DMS114 treated with DMSO at 0.1 percent for 48 hours (cell line): Measurements from ENCODE around the gene CASP7.

ENCODE experiments used
- DNase-seq: peaks from one replicate; lab custom pipeline; 2025; ENCODE audit not compliant: unreplicated experiment; lab: John Stamatoyannopoulos, UW

Gene CASP7

GRCh38 chr10:113665806-113666354 is 13.8 kb upstream of the CASP7 start:
- DNase-seq: no peak

GRCh38 chr10:113666682-113667252 is 12.9 kb upstream of the CASP7 start:
- no peak for DNase-seq

- DNase-seq: no peak
Measured at GRCh38 chr10:113680190-113681111, 739 bp downstream of the CASP7 start.

DNA sequence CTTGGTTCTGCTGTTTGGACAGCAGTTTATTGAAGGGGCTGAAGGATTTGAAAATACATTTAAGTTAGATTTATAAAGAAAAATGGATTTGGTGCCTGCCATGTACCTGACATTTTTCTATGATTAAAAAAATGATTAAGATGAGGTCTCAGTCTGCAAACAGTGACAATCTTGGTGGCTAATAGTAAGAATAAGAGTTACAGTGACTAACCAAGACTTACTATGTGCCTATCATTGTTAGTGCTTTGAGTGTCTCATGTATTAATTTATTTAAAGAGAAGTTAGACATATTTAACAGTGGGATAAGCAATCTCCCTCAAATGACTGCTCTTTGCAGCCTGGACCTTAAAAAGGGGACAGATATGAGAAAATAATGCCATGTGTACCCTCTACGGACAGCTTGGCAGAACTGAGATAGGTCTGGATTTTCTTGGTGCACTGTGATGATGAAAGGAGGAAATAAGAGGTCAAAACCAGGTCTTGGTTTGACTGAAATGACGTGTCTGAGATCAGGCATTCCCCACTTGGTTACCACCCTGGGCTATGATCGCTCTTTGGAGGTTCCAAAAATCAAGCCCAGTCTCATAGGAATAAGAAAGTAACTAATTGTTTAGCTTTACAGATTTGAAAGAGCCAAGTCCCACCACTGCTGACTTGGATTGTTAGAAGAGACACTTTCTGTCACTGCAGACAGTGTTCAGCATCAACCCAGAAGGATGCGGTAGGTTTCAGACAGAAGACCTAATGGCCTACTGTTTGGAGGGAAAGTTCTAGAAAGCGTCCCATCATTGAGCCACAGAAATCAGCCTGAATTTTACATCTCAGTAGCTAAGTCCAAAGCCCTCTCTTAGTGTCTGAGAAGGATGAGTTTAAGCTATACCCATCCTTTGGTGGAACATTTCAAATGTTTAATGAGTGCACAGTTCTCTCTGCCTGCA is 2.1 kb downstream of the CASP7 start:
- no peak for DNase-seq

DNA sequence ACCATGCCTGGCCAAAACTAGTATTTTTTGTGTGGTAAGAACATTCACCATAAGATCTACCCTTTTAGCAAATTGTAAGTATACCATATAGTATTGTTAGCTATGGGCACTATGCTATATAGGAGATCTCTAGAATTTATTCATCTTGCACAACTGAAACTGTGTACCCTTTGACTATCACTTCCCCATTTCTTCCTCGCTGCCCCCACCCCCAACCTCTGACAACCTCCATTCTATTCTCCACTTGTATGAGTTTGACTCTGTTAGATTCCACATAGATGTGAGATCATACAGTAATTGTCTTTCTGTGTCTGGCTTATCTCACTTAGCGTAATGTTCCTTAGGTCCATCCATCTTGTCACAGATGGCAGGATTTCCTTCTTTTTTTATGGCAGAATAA is 3.6 kb downstream of the CASP7 start:
- no peak for DNase-seq

DNA sequence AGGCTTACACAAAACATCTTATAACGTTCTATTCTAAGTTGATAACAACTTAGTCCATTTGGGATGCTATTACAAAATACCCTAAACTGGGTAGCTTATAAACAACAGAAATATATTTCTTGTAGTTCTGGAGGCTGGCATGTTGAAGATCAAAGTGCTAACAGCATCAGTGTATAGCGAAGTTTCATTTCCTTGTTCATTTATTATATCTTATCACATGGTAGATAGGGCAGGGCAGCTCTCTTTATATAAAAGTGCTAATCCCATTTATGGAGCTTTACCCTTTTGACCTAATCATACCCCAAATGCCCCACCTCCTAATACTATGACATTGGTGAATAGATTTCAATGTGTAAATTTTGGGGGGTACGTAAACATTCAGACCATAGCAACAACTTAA is 6.3 kb downstream of the CASP7 start:
- no peak for DNase-seq

DNA sequence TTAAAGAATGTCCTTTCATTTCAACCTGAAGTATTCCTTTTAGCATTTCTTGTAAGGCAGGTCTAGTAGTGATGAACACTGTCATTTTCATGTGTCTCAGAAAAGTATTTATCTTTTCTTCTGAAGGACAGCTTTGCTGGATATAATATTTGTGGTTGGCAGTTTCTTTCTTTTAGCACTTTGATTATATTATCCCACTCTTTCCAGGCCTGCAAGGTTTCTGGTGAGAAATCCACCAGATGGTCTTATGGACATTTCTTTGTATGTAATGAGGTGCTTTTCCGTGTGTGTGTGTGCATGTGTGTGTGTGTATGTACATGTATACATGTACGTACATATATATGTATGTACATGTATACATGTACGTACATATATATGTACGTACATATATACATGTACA is 7.3 kb downstream of the CASP7 start:
- no peak for DNase-seq

DNA sequence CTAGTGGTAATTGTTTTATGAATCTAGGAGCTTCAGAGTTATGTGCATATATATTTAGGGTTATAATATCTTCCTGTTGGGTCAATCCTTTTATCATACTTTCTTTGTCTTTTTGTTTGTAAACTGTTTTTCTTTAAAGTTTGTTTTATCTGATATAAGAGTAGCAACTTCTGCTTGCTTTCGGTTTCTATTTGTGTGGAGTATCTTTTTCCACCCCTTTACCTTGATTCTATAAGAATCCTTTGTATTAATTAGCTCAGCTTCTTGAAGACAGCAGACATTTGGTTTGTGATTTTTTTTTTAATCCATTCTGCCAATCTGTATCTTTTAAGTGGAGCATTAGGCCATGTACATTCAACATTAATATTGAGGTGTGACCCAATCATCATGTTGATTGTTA is 9.3 kb downstream of the CASP7 start:
- no peak for DNase-seq

GRCh38 chr10:113689574-113689973 is 9.9 kb downstream of the CASP7 start:
- DNase-seq: no peak

- no peak for DNase-seq
Measured at GRCh38 chr10:113690749-113691148, 11.0 kb downstream of the CASP7 start.

GRCh38 chr10:113691381-113691780 is 11.7 kb downstream of the CASP7 start:
- DNase-seq: no peak

DNA sequence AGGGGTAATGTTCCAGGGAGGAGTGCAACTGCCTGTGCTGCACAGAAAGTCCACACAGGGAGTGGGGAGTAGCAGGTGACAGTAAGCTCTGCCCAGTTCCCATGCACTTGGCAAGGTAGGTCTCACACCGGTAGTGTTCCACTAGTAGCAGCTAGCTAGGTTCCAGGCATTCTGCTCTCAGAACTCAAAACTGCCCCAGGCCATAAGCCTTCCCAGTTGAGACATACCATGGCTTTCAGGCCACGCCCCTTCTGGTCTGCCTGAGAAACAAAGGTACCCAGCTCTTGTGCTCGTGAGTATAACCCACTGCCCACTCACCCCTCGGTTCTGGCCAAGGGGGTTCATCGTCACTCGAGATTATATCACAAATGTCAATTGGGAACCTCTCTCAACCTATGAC is 12.6 kb downstream of the CASP7 start:
- DNase-seq: no peak

GRCh38 chr10:113693348-113693747 is 13.6 kb downstream of the CASP7 start:
- no peak for DNase-seq

- no peak for DNase-seq
Measured at GRCh38 chr10:113695691-113696090, 16.0 kb downstream of the CASP7 start.

GRCh38 chr10:113697595-113697994 is 17.9 kb downstream of the CASP7 start:
- no peak for DNase-seq

DNA sequence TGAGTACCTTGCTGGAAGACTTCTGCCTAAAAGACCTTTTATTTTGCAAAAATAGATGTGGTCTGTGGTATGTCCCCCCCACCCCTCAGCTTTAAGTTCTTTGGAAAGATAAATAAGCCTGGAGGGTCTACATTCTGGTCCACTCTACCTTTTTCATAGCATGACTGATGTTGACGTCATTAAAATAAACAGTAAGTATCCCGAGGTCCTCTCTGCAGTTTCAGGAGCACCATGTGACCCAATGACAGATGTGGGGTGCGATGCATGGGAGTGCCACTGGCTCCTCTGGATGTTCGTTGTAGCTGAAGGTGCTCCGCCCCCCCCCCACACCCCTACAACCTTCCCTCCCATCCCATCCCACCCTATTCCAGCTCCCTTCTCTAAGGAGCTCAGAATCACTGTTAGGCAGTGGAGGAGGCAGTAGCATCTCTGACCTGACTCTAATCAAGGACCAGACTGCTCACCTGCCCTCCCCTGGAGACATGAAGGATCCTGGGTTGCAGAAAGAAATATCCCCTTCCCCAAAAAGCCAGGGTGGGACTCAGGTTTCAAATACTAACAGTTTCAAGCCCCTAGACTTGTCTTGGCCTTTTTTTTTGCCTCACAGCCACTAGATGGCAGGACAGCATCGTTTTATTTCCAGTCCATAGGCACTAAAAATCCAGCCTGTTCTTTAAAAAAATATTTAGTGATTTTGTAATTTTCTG is 25.1 kb downstream of the CASP7 start:
- peak; percentile 18 for DNase-seq

GRCh38 chr10:113705344-113705652 is 25.6 kb downstream of the CASP7 start:
- no peak for DNase-seq

- DNase-seq: no peak
Measured at GRCh38 chr10:113706623-113707022, 26.9 kb downstream of the CASP7 start.

DNA sequence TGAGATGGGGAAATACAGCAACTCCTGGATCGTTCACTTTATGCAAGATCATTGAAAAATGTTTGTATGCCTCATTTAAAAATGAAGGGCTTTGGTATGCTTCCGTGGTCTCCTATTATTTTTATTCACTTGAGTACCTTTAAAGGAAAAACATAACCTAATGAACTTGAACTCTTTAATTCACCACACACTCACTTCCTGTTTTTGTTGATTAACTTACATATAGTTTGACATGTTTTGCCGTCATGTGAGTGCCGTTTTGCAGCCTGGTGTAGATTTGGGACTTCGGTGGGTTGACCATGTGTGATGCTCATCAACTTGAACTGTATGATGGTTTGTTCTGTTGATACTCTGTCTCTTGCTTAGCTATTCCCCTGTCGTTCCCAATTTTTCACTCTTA is 28.9 kb downstream of the CASP7 start:
- no peak for DNase-seq

- no peak for DNase-seq
Measured at GRCh38 chr10:113709221-113709838, 29.6 kb downstream of the CASP7 start.
